ENCODE data around the gene METRNL.

METRNL gene

DNA sequence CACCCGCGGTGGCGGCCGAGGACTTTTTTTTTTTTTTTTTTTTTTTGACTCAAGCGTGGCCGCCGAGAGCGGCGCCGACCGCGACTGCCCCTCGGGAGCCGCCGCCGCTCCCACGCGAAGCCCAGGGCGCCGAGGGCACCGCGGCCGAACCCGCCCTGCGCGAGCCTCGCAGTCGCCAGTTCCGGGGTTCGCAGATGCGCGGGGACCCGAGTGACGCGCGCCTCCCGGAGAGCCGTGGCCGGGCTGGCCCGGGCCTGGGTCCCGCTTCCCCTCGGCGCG lies 1.1 kb downstream of the METRNL start:
- H3K27ac ChIP-seq, result no peak overlapping the region
- TF ChIP-seq, protein P1, sequence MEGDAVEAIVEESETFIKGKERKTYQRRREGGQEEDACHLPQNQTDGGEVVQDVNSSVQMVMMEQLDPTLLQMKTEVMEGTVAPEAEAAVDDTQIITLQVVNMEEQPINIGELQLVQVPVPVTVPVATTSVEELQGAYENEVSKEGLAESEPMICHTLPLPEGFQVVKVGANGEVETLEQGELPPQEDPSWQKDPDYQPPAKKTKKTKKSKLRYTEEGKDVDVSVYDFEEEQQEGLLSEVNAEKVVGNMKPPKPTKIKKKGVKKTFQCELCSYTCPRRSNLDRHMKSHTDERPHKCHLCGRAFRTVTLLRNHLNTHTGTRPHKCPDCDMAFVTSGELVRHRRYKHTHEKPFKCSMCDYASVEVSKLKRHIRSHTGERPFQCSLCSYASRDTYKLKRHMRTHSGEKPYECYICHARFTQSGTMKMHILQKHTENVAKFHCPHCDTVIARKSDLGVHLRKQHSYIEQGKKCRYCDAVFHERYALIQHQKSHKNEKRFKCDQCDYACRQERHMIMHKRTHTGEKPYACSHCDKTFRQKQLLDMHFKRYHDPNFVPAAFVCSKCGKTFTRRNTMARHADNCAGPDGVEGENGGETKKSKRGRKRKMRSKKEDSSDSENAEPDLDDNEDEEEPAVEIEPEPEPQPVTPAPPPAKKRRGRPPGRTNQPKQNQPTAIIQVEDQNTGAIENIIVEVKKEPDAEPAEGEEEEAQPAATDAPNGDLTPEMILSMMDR (conservative IDR thresholded peaks at IDR 0.05), result no peak
- no peak for TF ChIP-seq ZFX (IDR thresholded peaks at IDR 0.05)

DNA sequence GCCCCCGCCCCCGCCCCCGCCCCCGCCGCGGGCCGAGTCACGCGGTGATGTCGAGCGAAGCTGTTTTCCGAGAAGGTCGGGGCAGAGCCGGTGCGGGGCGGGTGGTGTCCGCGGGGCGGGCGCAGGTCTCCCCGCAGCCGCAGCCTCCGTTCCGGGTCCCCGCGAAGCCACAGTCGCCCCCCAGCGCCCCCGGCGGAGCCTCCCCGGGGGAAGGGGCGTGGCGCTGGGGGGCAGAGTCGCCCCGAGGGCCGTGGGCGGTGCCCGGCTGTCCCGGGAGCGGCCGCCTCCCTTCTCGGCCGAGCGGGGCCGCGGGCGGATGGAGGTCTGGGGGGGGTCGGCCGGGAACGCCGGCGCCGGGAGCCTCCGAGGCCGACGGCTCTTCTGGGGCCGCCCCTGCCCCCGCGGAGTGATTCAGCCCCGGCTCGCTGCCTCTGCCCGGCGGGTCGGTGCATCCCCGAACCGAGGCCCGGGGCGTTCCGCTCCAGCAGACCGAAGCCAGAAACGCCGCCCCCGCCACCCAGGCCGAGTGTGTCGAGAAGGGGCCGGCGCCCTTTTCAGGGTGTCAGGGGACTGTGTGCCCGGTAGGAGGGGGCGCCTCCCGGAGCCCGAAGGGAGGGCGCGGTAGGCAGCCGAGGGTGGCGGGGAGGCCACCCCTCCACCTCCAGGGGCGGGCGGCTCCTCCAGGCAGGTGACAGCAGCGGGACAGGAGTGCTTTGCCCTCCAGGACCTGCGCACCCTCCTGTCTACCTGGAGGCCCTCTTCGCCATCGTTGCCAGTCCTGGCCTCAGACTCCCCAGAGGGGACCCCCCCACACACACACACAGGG lies 1.7 kb downstream of the METRNL start:
- H3K27ac ChIP-seq, result no peak overlapping the region
- no peak for TF ChIP-seq ZFX (IDR thresholded peaks at IDR 0.05)
- TF ChIP-seq, protein P1 (conservative IDR thresholded peaks at IDR 0.05), result no peak

DNA sequence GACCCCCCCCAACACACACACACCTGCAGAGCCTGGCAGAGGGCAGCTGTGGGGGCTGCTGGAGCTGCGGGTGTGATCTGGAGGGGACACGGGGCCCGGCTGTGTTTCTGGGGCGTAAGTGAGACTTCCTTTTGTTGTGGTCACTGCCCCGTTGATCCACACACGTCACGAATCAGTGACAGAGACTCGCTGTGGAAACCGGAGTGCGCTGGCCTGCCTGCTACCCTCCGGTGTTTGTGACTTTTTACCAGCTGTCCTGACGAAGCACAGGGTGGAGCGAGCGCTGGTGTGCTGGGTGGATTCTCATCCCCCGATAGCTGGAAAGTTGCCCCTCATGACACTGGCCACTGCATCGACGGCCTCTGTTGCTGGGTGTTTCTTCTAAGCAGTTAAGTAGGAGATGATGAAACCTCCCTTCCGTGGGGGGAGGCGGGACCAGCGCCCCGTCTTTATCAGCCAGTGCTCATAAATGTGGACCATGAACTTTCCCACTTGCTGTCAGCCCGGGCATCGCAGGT lies 2.3 kb downstream of the METRNL start:
- TF ChIP-seq ZFX (IDR thresholded peaks at IDR 0.05), result no peak
- TF ChIP-seq, protein P1 (conservative IDR thresholded peaks at IDR 0.05), result no peak

DNA sequence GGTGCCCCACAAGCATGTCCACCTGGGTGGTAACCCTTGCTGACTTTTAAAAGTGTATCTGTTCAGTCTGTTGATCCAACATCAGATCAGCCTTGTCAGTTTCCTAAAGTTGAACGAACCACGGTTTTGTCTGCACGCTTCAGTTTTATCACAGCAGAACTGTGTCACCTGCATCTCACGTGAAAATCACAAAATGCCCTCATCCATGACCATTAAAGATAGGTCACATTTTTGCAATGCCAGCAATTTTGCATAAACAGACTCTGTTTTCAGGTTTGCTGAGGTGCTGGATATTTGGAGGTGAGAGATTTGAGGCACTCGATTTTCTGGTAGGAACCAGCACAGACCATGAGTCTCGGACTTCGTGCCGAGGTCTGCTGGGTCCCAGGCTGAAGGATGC lies 3.0 kb downstream of the METRNL start:
- TF ChIP-seq, protein P1 (conservative IDR thresholded peaks at IDR 0.05), result no peak
- TF ChIP-seq ZFX (IDR thresholded peaks at IDR 0.05), result no peak
- H3K27ac ChIP-seq, result no peak overlapping the region

More for the DNA sequence above, 2.3 kb downstream of the METRNL start:
- no peak overlapping the region for H3K27ac ChIP-seq

DNA sequence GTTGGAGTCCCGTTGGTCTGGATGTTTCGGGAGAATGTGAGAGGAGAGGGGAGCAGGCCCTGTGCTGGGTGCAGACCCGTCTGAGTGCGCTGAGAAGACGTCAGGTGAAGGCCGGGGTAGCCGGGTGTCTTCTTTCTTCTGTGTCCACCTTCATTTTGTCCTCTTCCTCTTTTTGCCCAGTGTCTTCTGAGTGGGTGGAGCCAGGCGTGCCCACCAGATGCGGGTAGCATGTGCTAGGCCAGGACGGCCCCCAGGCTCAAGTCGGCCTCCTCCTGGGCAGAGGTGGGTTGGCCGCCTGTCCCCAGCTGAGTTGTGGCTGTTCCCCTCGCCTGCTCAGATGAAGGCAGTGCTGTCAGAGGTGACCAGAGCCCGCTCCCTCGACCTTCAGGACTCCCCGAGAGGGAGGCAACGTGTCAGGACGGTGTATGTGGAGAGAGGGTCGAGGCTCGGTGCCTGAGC lies 3.5 kb downstream of the METRNL start:
- H3K27ac ChIP-seq, result no peak overlapping the region; the same call in 1 of the 2 replicates

DNA sequence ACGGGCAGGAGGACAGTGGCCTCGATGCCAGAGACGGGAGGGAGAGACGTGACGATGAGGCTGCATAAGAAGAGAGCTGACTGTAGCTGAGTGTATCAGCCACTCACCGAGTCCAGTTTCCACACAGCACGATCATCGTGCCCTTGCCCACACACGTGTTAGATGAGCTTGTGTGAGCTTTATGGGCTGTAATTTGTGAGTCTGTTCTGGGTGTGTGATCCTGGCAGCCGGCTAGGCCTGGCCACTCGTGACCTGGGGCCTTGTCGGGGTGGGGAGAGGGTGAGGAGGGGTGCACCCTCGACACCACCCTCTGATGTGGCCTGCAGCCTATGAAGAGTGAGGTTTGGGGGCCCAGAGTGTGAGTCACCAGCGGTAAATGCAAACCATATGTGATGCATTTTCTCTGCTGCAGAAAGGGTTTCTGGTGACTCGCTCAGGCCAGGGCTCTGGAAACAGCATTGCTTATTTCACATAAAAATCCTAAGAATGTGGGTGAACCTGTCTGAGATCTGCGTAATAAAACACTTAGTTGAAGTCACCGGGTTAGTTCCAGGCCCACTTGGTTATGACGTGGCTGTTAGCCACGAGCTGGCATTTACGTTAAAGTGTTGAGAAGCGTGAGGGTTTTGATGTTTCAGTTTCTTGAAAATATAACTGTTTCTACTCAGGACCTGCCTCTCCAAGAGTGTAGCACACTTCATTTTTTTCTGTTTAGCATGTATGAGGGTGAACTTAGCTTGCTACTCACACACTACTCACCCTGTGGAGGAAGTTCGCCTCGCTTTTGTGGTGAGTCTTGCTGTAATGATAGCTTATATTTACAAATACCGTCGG lies 4.2 kb downstream of the METRNL start:
- no peak for TF ChIP-seq ZFX (IDR thresholded peaks at IDR 0.05)
- TF ChIP-seq, protein P1 (conservative IDR thresholded peaks at IDR 0.05), result no peak
- H3K27ac ChIP-seq, result peak overlapping the region; percentile 27

More for the DNA sequence above, 3.5 kb downstream of the METRNL start:
- TF ChIP-seq, protein P1 (conservative IDR thresholded peaks at IDR 0.05), result no peak
- TF ChIP-seq ZFX (IDR thresholded peaks at IDR 0.05), result no peak

DNA sequence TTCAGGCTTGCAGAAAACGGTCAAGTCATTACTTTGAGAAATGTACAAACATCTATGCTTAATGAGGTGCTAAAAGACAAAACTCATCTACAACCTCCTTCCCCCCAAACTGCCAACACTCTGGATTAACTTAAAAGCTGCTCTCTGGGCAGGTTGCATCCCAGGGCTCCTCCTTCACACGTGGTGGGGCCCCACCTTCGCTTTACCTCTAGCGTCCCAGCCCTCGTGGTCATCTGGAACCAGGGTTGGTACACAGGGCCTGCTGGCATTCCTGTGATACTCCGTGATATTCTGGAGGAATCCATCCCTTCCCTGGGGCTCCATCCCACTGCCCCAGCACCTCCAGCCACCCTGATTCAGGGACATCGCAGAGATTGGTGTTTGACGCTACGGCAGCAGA lies 4.8 kb downstream of the METRNL start:
- no peak overlapping the region for H3K27ac ChIP-seq
- no peak for TF ChIP-seq ZFX (IDR thresholded peaks at IDR 0.05)
- TF ChIP-seq, protein P1 (conservative IDR thresholded peaks at IDR 0.05), result no peak

All from C4-2B (cell line).